ENCODE measurements around the gene PLEKHG5. TPM values are rescaled to one million over a fixed set of nuclear protein-coding genes. Genes with fewer than 3 reads are reported as not detected.
A peak's percentile ranks its signal among the peaks of the same experiment; 100 is the strongest.
"Not testable (repeated sequence)": the region's sequence is repeated elsewhere in the genome, so short reads cannot be mapped to it uniquely, and the experiment has no call there.

Gene PLEKHG5
- total RNA-seq, 1 experiment from 2014 or later = not detected

- Histone ChIP-seq H3K4me2 (ENCODE audit: low read depth, low read length, poor library complexity, severe bottlenecking) (no peak overlapping the region), H3K27me3 (ENCODE audit: low read length) (no peaks in the 10 kb centered on the region)
- DNase-seq = no peak
These were observed 47.9 kb downstream of the PLEKHG5 start for GRCh38 chr1:6443339-6444115.

GRCh38 chr1:6441586-6441985 is 49.9 kb downstream of the PLEKHG5 start:
- Histone ChIP-seq H4K20me1 (ENCODE audit: insufficient read depth, low read depth, low read length) (0 out of 2 replicates have a peak, but pooled peaks cover 5% of the 10 kb centered on the region), H3K9me2 (replicated peaks; ENCODE audit: insufficient read depth, low read length) (no peaks in the 10 kb centered on the region), H3K79me2 (ENCODE audit: low read length) (no peaks in the 10 kb centered on the region), H3K27me3 (ENCODE audit: low read length) (no peaks in the 10 kb centered on the region), H3K9me3 (ENCODE audit: low read length) (no peaks in the 10 kb centered on the region), H3K4me3 (ENCODE audit: low read length) (no peak overlapping the region), H3K4me1 (ENCODE audit: low read length) (peaks cover 3% of the 10 kb centered on the region; the same call in 1 of the 2 replicates), H3K27ac (ENCODE audit: low read length) (no peak overlapping the region), H3K36me3 (ENCODE audit: insufficient read depth, low read length) (no peaks in the 10 kb centered on the region), H3K4me2 (ENCODE audit: low read depth, low read length, poor library complexity, severe bottlenecking) (no peak overlapping the region), H2AFZ (ENCODE audit: low read length) (no peak overlapping the region), H3K9ac (ENCODE audit: low read length) (no peak overlapping the region)
- no peak for DNase-seq

More at GRCh38 chr1:6443339-6444115, 47.9 kb downstream of the PLEKHG5 start:
- H3K79me2 ChIP-seq (ENCODE audit: low read length) = no peaks in the 10 kb centered on the region
- H4K20me1 ChIP-seq (ENCODE audit: insufficient read depth, low read depth, low read length) = 0 out of 2 replicates have a peak, but pooled peaks cover under 1% of the 10 kb centered on the region
- no peak overlapping the region for H3K27ac ChIP-seq (ENCODE audit: low read length)
- peaks cover 16% of the 10 kb centered on the region for H3K4me1 ChIP-seq (ENCODE audit: low read length)
- no peaks in the 10 kb centered on the region for H3K36me3 ChIP-seq (ENCODE audit: insufficient read depth, low read length)
- H3K9me3 ChIP-seq (ENCODE audit: low read length) = no peaks in the 10 kb centered on the region
- no peak overlapping the region for H3K4me3 ChIP-seq (ENCODE audit: low read length)
- no peaks in the 10 kb centered on the region for H3K9me2 ChIP-seq (replicated peaks; ENCODE audit: insufficient read depth, low read length)
- H2AFZ ChIP-seq (ENCODE audit: low read length) = no peak overlapping the region
- no peak overlapping the region for H3K9ac ChIP-seq (ENCODE audit: low read length)

GRCh38 chr1:6440198-6441126 is 51.0 kb downstream of the PLEKHG5 start:
- H3K9me2 ChIP-seq (replicated peaks; ENCODE audit: insufficient read depth, low read length) = no peaks in the 10 kb centered on the region
- H3K4me2 ChIP-seq (ENCODE audit: low read depth, low read length, poor library complexity, severe bottlenecking) = no peak overlapping the region
- no peaks in the 10 kb centered on the region for H3K27me3 ChIP-seq (ENCODE audit: low read length)
- H3K4me3 ChIP-seq (ENCODE audit: low read length) = no peak overlapping the region
- no peaks in the 10 kb centered on the region for H3K79me2 ChIP-seq (ENCODE audit: low read length)
- no peak overlapping the region for H2AFZ ChIP-seq (ENCODE audit: low read length)
- no peak for DNase-seq
- no peak overlapping the region for H3K27ac ChIP-seq (ENCODE audit: low read length)
- peaks cover 3% of the 10 kb centered on the region; the same call in 1 of the 2 replicates for H3K4me1 ChIP-seq (ENCODE audit: low read length)
- no peak overlapping the region for H3K9ac ChIP-seq (ENCODE audit: low read length)
- 0 out of 2 replicates have a peak, but pooled peaks cover 5% of the 10 kb centered on the region for H4K20me1 ChIP-seq (ENCODE audit: insufficient read depth, low read depth, low read length)
- H3K36me3 ChIP-seq (ENCODE audit: insufficient read depth, low read length) = no peaks in the 10 kb centered on the region
- no peaks in the 10 kb centered on the region for H3K9me3 ChIP-seq (ENCODE audit: low read length)

GRCh38 chr1:6438047-6438525 is 53.4 kb downstream of the PLEKHG5 start:
- Histone ChIP-seq H3K4me1 (ENCODE audit: low read length) (peaks cover 3% of the 10 kb centered on the region; the same call in 1 of the 2 replicates), H3K79me2 (ENCODE audit: low read length) (no peaks in the 10 kb centered on the region), H3K36me3 (ENCODE audit: insufficient read depth, low read length) (no peaks in the 10 kb centered on the region), H2AFZ (ENCODE audit: low read length) (no peak overlapping the region), H3K9ac (ENCODE audit: low read length) (no peak overlapping the region), H3K27me3 (ENCODE audit: low read length) (no peaks in the 10 kb centered on the region), H4K20me1 (ENCODE audit: insufficient read depth, low read depth, low read length) (0 out of 2 replicates have a peak, but pooled peaks cover 5% of the 10 kb centered on the region), H3K4me3 (ENCODE audit: low read length) (no peak overlapping the region), H3K27ac (ENCODE audit: low read length) (no peak overlapping the region), H3K9me2 (replicated peaks; ENCODE audit: insufficient read depth, low read length) (no peaks in the 10 kb centered on the region), H3K9me3 (ENCODE audit: low read length) (no peaks in the 10 kb centered on the region), H3K4me2 (ENCODE audit: low read depth, low read length, poor library complexity, severe bottlenecking) (no peak overlapping the region)
- peak; percentile 88 for DNase-seq

- DNase-seq = peak; percentile 53
- not testable (repeated sequence) for H3K4me2 ChIP-seq (ENCODE audit: low read depth, low read length, poor library complexity, severe bottlenecking); H3K36me3 ChIP-seq (ENCODE audit: insufficient read depth, low read length); H3K9ac ChIP-seq (ENCODE audit: low read length); H2AFZ ChIP-seq (ENCODE audit: low read length); H3K27me3 ChIP-seq (ENCODE audit: low read length); H3K4me1 ChIP-seq (ENCODE audit: low read length); H3K79me2 ChIP-seq (ENCODE audit: low read length); H3K9me2 ChIP-seq (replicated peaks; ENCODE audit: insufficient read depth, low read length); H3K4me3 ChIP-seq (ENCODE audit: low read length); H3K27ac ChIP-seq (ENCODE audit: low read length); H3K9me3 ChIP-seq (ENCODE audit: low read length); H4K20me1 ChIP-seq (ENCODE audit: insufficient read depth, low read depth, low read length)
These were observed 54.3 kb downstream of the PLEKHG5 start for GRCh38 chr1:6437012-6437700.

- H3K4me2 ChIP-seq (ENCODE audit: low read depth, low read length, poor library complexity, severe bottlenecking); H2AFZ ChIP-seq (ENCODE audit: low read length); H3K9me3 ChIP-seq (ENCODE audit: low read length); H3K27me3 ChIP-seq (ENCODE audit: low read length); H3K36me3 ChIP-seq (ENCODE audit: insufficient read depth, low read length); DNase-seq; H3K79me2 ChIP-seq (ENCODE audit: low read length); H3K9me2 ChIP-seq (replicated peaks; ENCODE audit: insufficient read depth, low read length); H3K9ac ChIP-seq (ENCODE audit: low read length); H3K4me3 ChIP-seq (ENCODE audit: low read length); H3K4me1 ChIP-seq (ENCODE audit: low read length); H3K27ac ChIP-seq (ENCODE audit: low read length); H4K20me1 ChIP-seq (ENCODE audit: insufficient read depth, low read depth, low read length): not testable (repeated sequence)
These were observed 55.2 kb downstream of the PLEKHG5 start for GRCh38 chr1:6436277-6436676.

- no peaks in the 10 kb centered on the region for H3K9me2 ChIP-seq (replicated peaks; ENCODE audit: insufficient read depth, low read length)
These were observed 55.9 kb downstream of the PLEKHG5 start for GRCh38 chr1:6435547-6435946.

More at GRCh38 chr1:6435547-6435946, 55.9 kb downstream of the PLEKHG5 start:
- H3K36me3 ChIP-seq (ENCODE audit: insufficient read depth, low read length) = no peaks in the 10 kb centered on the region
- no peak overlapping the region for H3K9ac ChIP-seq (ENCODE audit: low read length)
- no peaks in the 10 kb centered on the region for H3K27me3 ChIP-seq (ENCODE audit: low read length)
- no peak overlapping the region for H3K4me2 ChIP-seq (ENCODE audit: low read depth, low read length, poor library complexity, severe bottlenecking)
- H4K20me1 ChIP-seq (ENCODE audit: insufficient read depth, low read depth, low read length) = 0 out of 2 replicates have a peak, but pooled peaks cover 5% of the 10 kb centered on the region
- peaks cover 3% of the 10 kb centered on the region; the same call in 1 of the 2 replicates for H3K4me1 ChIP-seq (ENCODE audit: low read length)
- no peak overlapping the region for H3K27ac ChIP-seq (ENCODE audit: low read length)
- H3K79me2 ChIP-seq (ENCODE audit: low read length) = no peaks in the 10 kb centered on the region
- no peak for DNase-seq
- no peak overlapping the region for H3K4me3 ChIP-seq (ENCODE audit: low read length)
- no peak overlapping the region for H2AFZ ChIP-seq (ENCODE audit: low read length)
- no peaks in the 10 kb centered on the region for H3K9me3 ChIP-seq (ENCODE audit: low read length)

All from Karpas-422 (cell line).